ENCODE results near the gene CWC27.
"Not testable (repeated sequence)": the region's sequence is repeated elsewhere in the genome, so short reads cannot be mapped to it uniquely, and the experiment has no call there.

The CWC27 gene

GRCh38 chr5:64929833-64930232, 161.1 kb downstream of the CWC27 start:
- DNase-seq = no peak

- DNase-seq = no peak
These were observed 162.1 kb downstream of the CWC27 start for GRCh38 chr5:64930672-64931318.

DNA sequence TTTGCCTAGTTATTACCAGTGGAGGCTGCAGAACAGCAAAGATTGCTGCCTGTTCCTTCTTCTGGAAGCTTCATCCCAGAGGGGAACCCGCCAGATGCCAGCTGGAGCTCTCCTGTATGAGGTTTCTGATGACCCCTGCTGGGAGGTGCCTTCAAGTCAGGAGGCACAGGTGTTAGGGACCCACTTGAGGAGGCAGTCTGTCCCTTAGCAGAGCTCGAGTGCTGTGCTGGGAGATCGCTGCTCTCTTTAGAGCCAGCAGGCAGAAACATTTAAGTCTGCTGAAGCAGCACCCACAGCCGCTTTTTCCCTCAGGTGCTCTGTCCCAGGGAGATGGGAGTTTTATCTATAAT, 170.7 kb downstream of the CWC27 start:
- DNase-seq = not testable (repeated sequence)

DNA sequence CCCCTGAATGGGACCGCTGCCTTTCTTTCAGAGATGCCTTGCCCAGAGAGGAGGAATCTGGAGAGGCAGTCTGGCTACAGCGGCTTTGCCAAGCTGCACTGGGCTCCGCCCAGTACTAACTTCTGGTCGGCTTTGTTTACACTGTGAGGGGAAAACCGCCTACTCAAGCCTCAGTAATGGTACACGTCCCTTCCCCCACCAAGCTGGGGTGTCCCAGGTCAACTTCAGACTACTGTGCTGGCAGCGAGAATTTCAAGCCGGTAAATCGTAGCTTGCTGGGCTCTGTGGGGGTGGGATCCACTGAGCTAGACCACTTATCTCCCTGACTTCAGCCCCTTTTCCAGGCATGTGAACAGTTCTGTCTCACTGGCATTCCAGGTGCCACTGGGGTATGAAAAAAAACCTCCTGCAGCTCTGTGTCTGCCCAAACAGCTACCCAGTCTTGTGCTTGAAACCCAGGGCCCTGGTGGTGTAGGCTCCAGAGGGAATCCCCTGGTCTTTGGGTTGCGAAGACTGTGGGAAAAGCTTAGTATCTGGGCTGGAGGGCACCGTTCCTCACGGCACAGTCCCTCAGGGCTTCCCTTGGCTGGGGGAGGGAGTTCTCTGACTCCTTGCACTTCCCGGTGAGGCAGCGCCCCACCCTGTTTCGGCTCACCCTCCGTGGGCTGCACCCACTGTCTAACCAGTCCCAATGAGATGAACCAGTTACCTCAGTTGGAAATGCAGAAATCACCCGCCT, 171.2 kb downstream of the CWC27 start:
- no peak for DNase-seq

- DNase-seq = no peak
These were observed 173.7 kb downstream of the CWC27 start for GRCh38 chr5:64942460-64942859.

GRCh38 chr5:64944868-64945267, 176.1 kb downstream of the CWC27 start:
- DNase-seq = no peak

- DNase-seq = no peak
These were observed 178.3 kb downstream of the CWC27 start for GRCh38 chr5:64947031-64947430.

- no peak for DNase-seq
These were observed 179.1 kb downstream of the CWC27 start for GRCh38 chr5:64947801-64948200.

DNA sequence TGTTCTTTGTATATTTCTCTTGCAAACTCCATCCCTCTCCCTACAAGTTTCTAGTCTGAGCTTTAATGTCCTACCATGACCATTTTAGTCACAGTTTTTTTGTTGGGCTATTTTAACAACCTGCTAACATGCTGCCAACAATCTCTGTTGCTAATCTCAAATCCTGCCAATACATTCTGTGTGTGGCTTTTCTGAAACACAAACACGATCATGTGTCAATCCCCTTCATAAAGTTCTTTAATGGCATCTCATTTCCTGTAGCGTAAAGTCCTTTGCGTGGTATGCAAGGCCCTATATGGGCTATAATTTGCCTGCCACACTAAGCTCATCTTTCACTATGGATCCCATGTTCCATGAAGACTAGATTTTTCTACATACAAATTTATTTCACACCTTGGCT, 180.6 kb downstream of the CWC27 start:
- DNase-seq = no peak

DNA sequence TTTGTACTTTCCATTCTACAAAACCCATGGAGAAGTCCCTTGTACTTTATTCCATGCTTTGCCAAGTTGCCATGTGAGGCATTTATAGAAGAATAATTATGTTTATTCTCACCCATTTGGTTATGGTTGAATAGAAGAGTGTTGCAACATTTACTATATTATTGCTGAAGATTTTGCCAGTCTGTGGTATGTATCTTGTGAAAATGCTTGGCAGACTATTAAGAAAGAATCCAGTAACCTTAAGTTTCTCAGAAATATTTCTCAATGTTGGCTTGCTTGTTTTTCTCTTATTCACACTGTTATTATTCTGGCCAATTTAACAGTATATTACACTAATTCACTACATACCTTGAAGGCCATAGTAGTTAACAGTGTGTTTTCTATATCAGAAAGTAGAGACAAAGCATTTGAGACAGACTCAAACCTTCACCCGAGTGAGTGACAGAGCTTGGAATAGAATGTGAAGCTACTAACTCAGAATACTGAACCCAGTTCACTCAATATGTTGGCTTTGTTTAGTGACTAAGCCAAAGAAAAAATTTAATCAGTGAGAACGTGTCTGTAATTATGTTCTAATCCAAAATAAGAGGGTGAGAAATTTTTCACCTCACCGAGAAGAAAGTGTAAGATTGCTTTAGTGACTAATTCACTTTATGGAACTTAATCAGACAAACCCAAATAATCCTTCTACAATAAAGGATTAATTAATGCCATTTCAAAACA, 184.4 kb downstream of the CWC27 start:
- no peak for DNase-seq

GRCh38 chr5:64954518-64954917, 185.8 kb downstream of the CWC27 start:
- DNase-seq = no peak

GRCh38 chr5:64958757-64959391, 190.1 kb downstream of the CWC27 start:
- peak; percentile 2 for DNase-seq

GRCh38 chr5:64963278-64963677, 194.5 kb downstream of the CWC27 start:
- DNase-seq = no peak

DNA sequence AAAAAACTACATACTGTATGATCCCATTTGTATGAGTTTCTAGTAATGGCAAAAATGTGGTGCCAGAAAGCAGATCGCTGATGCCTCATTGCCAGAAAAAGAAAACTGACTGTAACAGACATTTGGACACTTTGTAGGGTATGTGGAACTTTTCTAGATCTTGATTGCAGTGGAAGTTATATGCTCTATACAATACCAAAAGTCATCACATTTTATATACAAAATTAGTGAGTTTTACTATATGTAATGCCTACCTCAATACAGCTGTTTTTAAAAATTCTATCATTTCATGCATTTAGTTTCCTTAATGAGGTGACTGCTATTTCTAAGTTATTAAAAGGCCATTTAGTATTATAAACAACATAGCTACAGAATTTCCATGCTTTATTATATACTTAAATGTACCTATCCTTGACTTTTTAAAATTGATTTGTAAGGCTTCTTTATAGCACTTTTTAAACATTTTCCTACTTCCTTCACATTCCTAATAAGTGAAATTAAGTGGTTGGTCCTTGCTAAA, 199.9 kb downstream of the CWC27 start:
- no peak for DNase-seq

GRCh38 chr5:64969578-64969977, 200.8 kb downstream of the CWC27 start:
- no peak for DNase-seq

GRCh38 chr5:64971513-64971912, 202.8 kb downstream of the CWC27 start:
- DNase-seq = no peak

- DNase-seq = no peak
These were observed 203.3 kb downstream of the CWC27 start for GRCh38 chr5:64971990-64972389.

DNA sequence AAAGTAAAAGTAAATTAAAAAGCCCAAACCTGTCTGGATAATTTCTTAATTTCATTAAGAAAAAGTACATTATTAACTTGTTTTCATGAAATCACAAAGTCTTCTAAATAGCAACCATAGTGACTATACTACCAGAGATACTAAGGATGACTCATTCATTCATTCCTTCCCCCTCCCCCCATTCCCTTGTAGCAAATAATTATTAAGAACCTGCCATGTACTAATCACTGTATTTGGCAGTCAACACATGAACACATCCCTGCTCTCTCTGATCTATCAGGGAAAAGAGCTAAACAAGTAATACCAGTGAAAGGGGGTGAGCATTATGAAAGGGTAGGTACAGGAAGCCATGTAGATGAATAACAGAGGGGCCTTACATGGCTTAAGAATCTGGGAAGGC, 203.9 kb downstream of the CWC27 start:
- no peak for DNase-seq

GRCh38 chr5:64973215-64973614, 204.5 kb downstream of the CWC27 start:
- no peak for DNase-seq

- DNase-seq = no peak
These were observed 209.0 kb downstream of the CWC27 start for GRCh38 chr5:64977779-64978178.

DNA sequence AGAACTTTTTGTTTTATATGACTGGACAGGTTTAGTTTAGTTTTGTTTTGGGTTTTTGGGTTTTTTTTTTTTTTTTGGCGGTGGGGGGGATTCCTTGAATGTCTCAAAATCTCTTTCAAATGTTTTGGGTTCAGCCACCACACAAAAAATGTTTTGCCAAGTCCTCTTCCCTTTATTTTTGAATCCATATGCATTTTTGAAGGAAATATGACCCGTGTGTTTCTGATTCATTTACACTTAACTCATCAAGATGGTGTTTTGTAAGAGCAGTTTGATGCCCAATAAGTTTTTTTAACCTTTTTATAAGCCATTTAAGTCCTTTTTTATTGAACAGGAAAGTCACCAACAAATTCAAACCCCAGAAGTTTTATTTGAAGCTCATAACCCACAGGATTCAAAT, 209.8 kb downstream of the CWC27 start:
- no peak for DNase-seq

GRCh38 chr5:64979531-64979930, 210.8 kb downstream of the CWC27 start:
- DNase-seq = no peak

DNA sequence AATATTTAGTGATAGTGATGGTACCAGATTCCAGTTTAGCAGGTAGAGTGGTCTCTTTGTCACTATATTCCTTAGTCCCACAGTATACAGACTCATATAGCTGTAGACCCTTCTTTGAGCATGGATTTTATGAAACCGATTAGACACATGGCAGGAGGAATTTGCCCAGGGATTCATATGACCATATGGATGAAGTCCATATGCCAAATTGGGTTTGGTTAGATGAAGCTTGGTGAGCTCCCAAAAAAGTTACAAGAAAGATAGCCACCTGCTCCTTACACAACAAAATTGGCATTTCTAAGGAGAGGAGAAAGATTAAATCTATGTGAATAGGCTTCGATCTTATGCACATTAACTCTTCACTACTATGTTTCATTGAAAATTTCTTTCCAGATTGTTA, 211.4 kb downstream of the CWC27 start:
- DNase-seq = no peak
